Esophagus (tissue), 2 donors: ENCODE data around the gene KRT32. TPM values are rescaled to one million over a fixed set of nuclear protein-coding genes. Genes with fewer than 3 reads are reported as not detected.

Experiments used
- H3K27ac ChIP-seq, 2 donors: one replicate each; pipeline ENCODE4 v1.5.1; 2013; ENCODE audit warnings: low read depth in 2 of 2, mild to moderate bottlenecking in 2 of 2, inconsistent platforms in 1 of 2, low read length in 1 of 2, moderate library complexity in 1 of 2
- H3K27me3 ChIP-seq, 2 donors: one replicate each; pipeline ENCODE4 v1.6.1; 2013; ENCODE audit warnings: low read length in 2 of 2, control low read depth in 1 of 2, mild to moderate bottlenecking in 1 of 2; ENCODE audit not compliant: insufficient read depth in 2 of 2, control insufficient read depth in 1 of 2
- H3K36me3 ChIP-seq, 2 donors: one replicate each; pipeline ENCODE4 v1.6.1; 2013; ENCODE audit warnings: low read length in 1 of 2; ENCODE audit not compliant: control insufficient read depth in 2 of 2, insufficient read depth in 2 of 2
- H3K4me1 ChIP-seq, 2 donors: one replicate each; pipeline ENCODE4 v1.6.1; 2013; ENCODE audit warnings: low read length in 1 of 2; ENCODE audit not compliant: control insufficient read depth in 2 of 2, insufficient read depth in 2 of 2
- H3K4me3 ChIP-seq, 2 donors: one replicate each; pipeline ENCODE4 v1.5.1; 2013; ENCODE audit warnings: low read length in 2 of 2, mild to moderate bottlenecking in 2 of 2, low read depth in 1 of 2, moderate library complexity in 1 of 2
- H3K9me3 ChIP-seq, 2 donors: one replicate each; pipeline ENCODE4 v1.6.1; 2013; ENCODE audit warnings: mild to moderate bottlenecking in 2 of 2, low read depth in 1 of 2, low read length in 1 of 2, moderate library complexity in 1 of 2; ENCODE audit not compliant: control insufficient read depth in 2 of 2, insufficient read depth in 1 of 2
- WGBS, 2 donors: extraction: QIAGEN DNeasy Blood & Tissue Kit; methylation state at CpG; one replicate each; pipeline ENCODE4 v1.1.7; 2013; 5-methylcytosine and 5-hydroxymethylcytosine counted together
- polyA plus RNA-seq, 2 donors: library from polyadenylated mRNA; stranded (reverse); fragments of 200-250 nt; gene quantifications; one replicate each; pipeline ENCODE4 v1.2.3, GENCODE V29; 2013
- donor health status: healthy with polysubstance abuse.
- donor health status: Bipolar disorder and iron deficiency.

KRT32 gene
- polyA plus RNA-seq, 2 donors = 1.9 to 8.5 TPM

DNA sequence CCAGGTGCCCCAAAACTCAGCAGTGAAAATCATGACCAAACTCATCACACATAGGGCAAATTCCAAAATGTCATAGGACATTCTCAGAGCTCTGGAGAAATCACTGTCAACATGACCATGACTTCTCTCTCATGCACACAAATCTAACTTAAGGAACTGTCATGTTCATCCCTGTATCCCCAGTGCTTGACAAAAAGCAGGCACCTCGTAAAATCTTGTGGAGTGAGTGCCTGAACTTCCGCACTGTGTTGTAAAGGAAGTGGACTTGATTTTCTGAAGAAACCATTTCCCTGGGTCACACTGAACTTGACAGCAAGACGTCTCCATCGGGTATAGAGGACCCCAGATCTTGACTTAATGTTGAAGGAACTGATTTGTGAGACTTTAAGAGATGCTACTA is 45.6 kb downstream of the KRT32 start:
- Histone ChIP-seq H3K4me1 (peaks cover 3 to 24% of the 10 kb centered on the region in 2 donors), H3K27me3 (no peaks in the 10 kb centered on the region), H3K9me3 (no peaks in the 10 kb centered on the region), H3K4me3 (no peak overlapping the region), H3K27ac (peak overlapping the region in 1 of 2 donors; percentile 74), H3K36me3 (no peaks in the 10 kb centered on the region)
- WGBS, 2 donors = 73 to 86% methylated on average over 4 of the region's 4 CpGs

- H3K9me3 ChIP-seq = no peaks in the 10 kb centered on the region
- 48 to 67% methylated on average over 9 of the region's 9 CpGs for WGBS, 2 donors
- H3K36me3 ChIP-seq = no peaks in the 10 kb centered on the region
- peaks cover 3 to 24% of the 10 kb centered on the region in 2 donors for H3K4me1 ChIP-seq
- H3K27me3 ChIP-seq = no peaks in the 10 kb centered on the region
- H3K27ac ChIP-seq = peak overlapping the region; percentile 66 to 74
- H3K4me3 ChIP-seq = no peak overlapping the region
These were observed 46.1 kb downstream of the KRT32 start for GRCh38 chr17:41421116-41421515.

DNA sequence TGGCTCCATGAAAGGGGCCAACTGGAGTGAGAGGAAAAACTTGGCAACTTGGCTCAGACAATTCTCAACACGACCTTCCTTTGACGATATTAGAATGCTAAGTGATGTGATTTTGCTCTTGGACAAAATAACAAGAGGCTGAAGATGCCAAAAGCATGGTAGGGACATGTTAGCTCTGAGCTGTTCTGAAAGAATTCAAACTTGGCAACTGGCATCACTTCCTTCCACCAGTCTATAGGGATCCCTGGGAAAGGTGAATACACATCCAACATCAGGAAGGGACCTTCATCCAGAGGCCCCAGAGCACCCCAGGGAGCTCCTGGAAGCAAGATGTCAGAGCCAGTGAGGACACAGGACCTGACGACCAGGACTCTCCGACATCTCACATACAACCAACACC is 47.1 kb downstream of the KRT32 start:
- H3K4me3 ChIP-seq = no peak overlapping the region
- 44 to 53% methylated on average over 4 of the region's 4 CpGs for WGBS, 2 donors
- H3K9me3 ChIP-seq = no peaks in the 10 kb centered on the region
- H3K4me1 ChIP-seq = peaks cover 3 to 24% of the 10 kb centered on the region in 2 donors
- H3K36me3 ChIP-seq = no peaks in the 10 kb centered on the region
- peak overlapping the region; percentile 59 to 74 for H3K27ac ChIP-seq
- H3K27me3 ChIP-seq = no peaks in the 10 kb centered on the region

GRCh38 chr17:41419716-41420115 is 47.5 kb downstream of the KRT32 start:
- WGBS, 2 donors = 51 to 74% methylated on average over 4 of the region's 4 CpGs
- no peaks in the 10 kb centered on the region for H3K9me3 ChIP-seq
- no peak overlapping the region for H3K4me3 ChIP-seq
- H3K36me3 ChIP-seq = no peaks in the 10 kb centered on the region
- no peaks in the 10 kb centered on the region for H3K27me3 ChIP-seq
- H3K4me1 ChIP-seq = peaks cover 3 to 24% of the 10 kb centered on the region in 2 donors
- peak overlapping the region; percentile 6 to 73 for H3K27ac ChIP-seq

- H3K36me3 ChIP-seq = no peaks in the 10 kb centered on the region
- peaks cover 3 to 24% of the 10 kb centered on the region in 2 donors for H3K4me1 ChIP-seq
- H3K4me3 ChIP-seq = no peak overlapping the region
- H3K9me3 ChIP-seq = no peaks in the 10 kb centered on the region
- no peaks in the 10 kb centered on the region for H3K27me3 ChIP-seq
- H3K27ac ChIP-seq = peak overlapping the region; percentile 13 to 53
- 68 to 78% methylated on average over 7 of the region's 7 CpGs for WGBS, 2 donors
These were observed 48.9 kb downstream of the KRT32 start for GRCh38 chr17:41418116-41418860.

DNA sequence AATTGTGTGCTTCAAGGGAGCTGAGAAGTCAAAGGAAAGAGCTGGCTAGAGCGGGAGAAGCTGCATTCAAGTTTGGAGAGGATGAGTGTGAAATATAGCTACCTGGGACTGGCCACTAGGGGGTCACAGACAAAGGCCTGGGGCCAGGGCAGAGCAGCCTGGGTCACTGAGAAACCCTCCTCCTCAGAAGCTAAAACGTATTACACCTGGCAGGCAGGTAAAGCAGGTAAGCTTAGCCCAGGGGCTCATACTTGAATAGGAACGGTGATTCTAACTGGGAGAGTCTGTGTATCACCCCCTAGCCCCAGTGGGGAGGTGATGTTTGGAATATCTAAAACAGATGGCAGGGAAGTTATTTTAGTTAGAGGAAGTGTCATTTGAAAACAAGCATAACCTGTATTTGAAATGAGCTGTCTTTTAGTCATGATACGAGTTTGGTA is 49.6 kb downstream of the KRT32 start:
- no peaks in the 10 kb centered on the region for H3K27me3 ChIP-seq
- no peaks in the 10 kb centered on the region for H3K9me3 ChIP-seq
- peak overlapping the region; percentile 72 to 81 for H3K27ac ChIP-seq
- H3K4me1 ChIP-seq = peaks cover 3 to 24% of the 10 kb centered on the region in 2 donors
- H3K36me3 ChIP-seq = no peaks in the 10 kb centered on the region
- 35 to 42% methylated on average over 4 of the region's 4 CpGs for WGBS, 2 donors
- H3K4me3 ChIP-seq = no peak overlapping the region

DNA sequence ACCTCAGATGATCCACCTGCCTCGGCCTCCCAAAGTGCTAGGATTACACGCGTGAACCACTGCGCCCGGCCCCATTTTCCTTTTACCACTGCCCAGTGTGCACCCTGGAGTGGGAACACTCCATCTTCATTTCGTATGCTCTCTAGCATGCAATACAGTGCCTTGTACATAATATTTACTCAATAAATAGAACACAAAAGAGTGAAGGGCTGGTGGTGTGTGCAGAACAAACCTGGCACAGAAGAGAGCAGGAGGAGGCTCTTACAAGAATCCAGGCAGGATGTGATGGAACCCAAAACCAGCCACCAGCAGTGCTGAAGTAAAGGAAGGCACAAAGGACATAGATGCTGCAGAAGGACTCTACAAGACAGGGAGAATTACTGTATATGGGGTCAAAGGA is 50.1 kb downstream of the KRT32 start:
- no peaks in the 10 kb centered on the region for H3K36me3 ChIP-seq
- WGBS, 2 donors = 90 to 95% methylated on average over 6 of the region's 6 CpGs
- no peaks in the 10 kb centered on the region for H3K9me3 ChIP-seq
- H3K4me1 ChIP-seq = peaks cover 3 to 24% of the 10 kb centered on the region in 2 donors
- peak overlapping the region in 1 of 2 donors; percentile 72 for H3K27ac ChIP-seq
- no peak overlapping the region for H3K4me3 ChIP-seq
- no peaks in the 10 kb centered on the region for H3K27me3 ChIP-seq

DNA sequence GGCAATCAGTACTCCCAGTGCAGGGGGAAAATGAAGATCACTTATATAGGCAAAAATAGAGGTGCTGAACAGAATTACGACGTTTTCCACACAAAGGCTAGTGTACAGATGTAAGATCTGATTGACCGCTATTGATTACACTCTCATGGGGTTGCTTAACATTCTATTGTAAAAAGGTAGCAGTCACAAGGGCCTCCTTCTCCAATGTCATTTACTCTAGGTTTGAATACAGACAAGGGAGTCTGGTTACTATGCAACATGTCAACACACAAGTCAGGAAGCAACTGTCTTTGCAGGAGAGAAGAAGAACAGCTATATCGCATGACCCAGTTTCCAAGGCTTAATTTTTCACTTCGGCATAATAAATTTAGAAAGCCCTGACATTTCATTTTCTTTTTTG is 50.7 kb downstream of the KRT32 start:
- H3K27me3 ChIP-seq = no peaks in the 10 kb centered on the region
- no peak overlapping the region for H3K27ac ChIP-seq
- H3K4me1 ChIP-seq = peaks cover 3 to 24% of the 10 kb centered on the region in 2 donors
- no peak overlapping the region for H3K4me3 ChIP-seq
- WGBS, 2 donors = 82 to 83% methylated on average over 5 of the region's 5 CpGs
- no peaks in the 10 kb centered on the region for H3K9me3 ChIP-seq
- no peaks in the 10 kb centered on the region for H3K36me3 ChIP-seq

- H3K4me1 ChIP-seq = peaks cover 3 to 24% of the 10 kb centered on the region in 2 donors
- no peak overlapping the region for H3K27ac ChIP-seq
- H3K4me3 ChIP-seq = no peak overlapping the region
- H3K27me3 ChIP-seq = no peaks in the 10 kb centered on the region
- H3K9me3 ChIP-seq = no peaks in the 10 kb centered on the region
- H3K36me3 ChIP-seq = no peaks in the 10 kb centered on the region
- 71 to 75% methylated on average over 3 of the region's 3 CpGs for whole genome bisulfite sequencing, 2 donors
These were observed 51.3 kb downstream of the KRT32 start for GRCh38 chr17:41415833-41416335.

- WGBS, 2 donors = 73 to 77% methylated on average over 4 of the region's 4 CpGs
- H3K4me1 ChIP-seq = peaks cover 3 to 19% of the 10 kb centered on the region in 2 donors
- no peak overlapping the region for H3K27ac ChIP-seq
These were observed 51.8 kb downstream of the KRT32 start for GRCh38 chr17:41415411-41415810.

More at GRCh38 chr17:41415411-41415810, 51.8 kb downstream of the KRT32 start:
- no peaks in the 10 kb centered on the region for H3K27me3 ChIP-seq
- no peaks in the 10 kb centered on the region for H3K9me3 ChIP-seq
- no peak overlapping the region for H3K4me3 ChIP-seq
- H3K36me3 ChIP-seq = no peaks in the 10 kb centered on the region
